Adipocyte (in vitro differentiated cells): ENCODE data around the gene TCEA2.

ENCODE experiments used
- DNase-seq: peaks from one replicate; pipeline ENCODE4 v3.0.0-alpha.2; 2015; ENCODE audit warnings: low read depth
- H3K27me3 ChIP-seq: replicated peaks from 2 replicates; pipeline ENCODE4 v1.7.0; 2013; ENCODE audit warnings: mild to moderate bottlenecking, low read length, moderate library complexity; ENCODE audit not compliant: control insufficient read depth, insufficient read depth
- H3K36me3 ChIP-seq: 2 replicates; pipeline ENCODE4 v1.7.0; 2013; ENCODE audit warnings: low read length, mild to moderate bottlenecking, moderate library complexity; ENCODE audit not compliant: control insufficient read depth, insufficient read depth, severe bottlenecking
- H3K4me1 ChIP-seq: 2 replicates; pipeline ENCODE4 v1.7.0; 2013; ENCODE audit warnings: mild to moderate bottlenecking, low read length, moderate library complexity; ENCODE audit not compliant: control insufficient read depth, insufficient read depth
- H3K4me3 ChIP-seq: 2 replicates; pipeline ENCODE4 v1.7.0; 2013; ENCODE audit warnings: mild to moderate bottlenecking, low read length, moderate library complexity
- H3K9ac ChIP-seq: 2 replicates; pipeline ENCODE4 v1.7.0; 2013; ENCODE audit warnings: mild to moderate bottlenecking, low read length, moderate library complexity
- H3K9me3 ChIP-seq: 2 replicates; pipeline ENCODE4 v1.7.0; 2013; ENCODE audit warnings: mild to moderate bottlenecking, low read length, moderate library complexity; ENCODE audit not compliant: control insufficient read depth

The TCEA2 gene

GRCh38 chr20:64095927-64096326 is 32.9 kb downstream of the TCEA2 start:
- Histone ChIP-seq H3K9ac (no peak overlapping the region), H3K4me3 (no peak overlapping the region), H3K9me3 (no peaks in the 10 kb centered on the region), H3K36me3 (no peaks in the 10 kb centered on the region), H3K27me3 (peaks cover 25% of the 10 kb centered on the region), H3K4me1 (no peaks in the 10 kb centered on the region)
- DNase-seq, result no peak

GRCh38 chr20:64096535-64096934 is 33.5 kb downstream of the TCEA2 start:
- H3K4me1 ChIP-seq, result no peaks in the 10 kb centered on the region
- H3K9me3 ChIP-seq, result no peaks in the 10 kb centered on the region
- DNase-seq, result no peak
- no peaks in the 10 kb centered on the region for H3K36me3 ChIP-seq
- H3K4me3 ChIP-seq, result no peak overlapping the region
- H3K9ac ChIP-seq, result no peak overlapping the region
- peaks cover 31% of the 10 kb centered on the region for H3K27me3 ChIP-seq

GRCh38 chr20:64098471-64099013 is 35.5 kb downstream of the TCEA2 start:
- H3K9ac ChIP-seq, result no peak overlapping the region
- H3K36me3 ChIP-seq, result no peaks in the 10 kb centered on the region
- H3K9me3 ChIP-seq, result no peaks in the 10 kb centered on the region
- peaks cover 40% of the 10 kb centered on the region for H3K27me3 ChIP-seq
- H3K4me3 ChIP-seq, result no peak overlapping the region
- H3K4me1 ChIP-seq, result no peaks in the 10 kb centered on the region
- DNase-seq, result no peak

GRCh38 chr20:64099086-64099786 is 36.2 kb downstream of the TCEA2 start:
- H3K27me3 ChIP-seq, result peaks cover 45% of the 10 kb centered on the region
- no peak overlapping the region for H3K9ac ChIP-seq
- no peak overlapping the region for H3K4me3 ChIP-seq
- no peaks in the 10 kb centered on the region for H3K9me3 ChIP-seq
- H3K36me3 ChIP-seq, result no peaks in the 10 kb centered on the region
- no peak for DNase-seq
- no peaks in the 10 kb centered on the region for H3K4me1 ChIP-seq

DNA sequence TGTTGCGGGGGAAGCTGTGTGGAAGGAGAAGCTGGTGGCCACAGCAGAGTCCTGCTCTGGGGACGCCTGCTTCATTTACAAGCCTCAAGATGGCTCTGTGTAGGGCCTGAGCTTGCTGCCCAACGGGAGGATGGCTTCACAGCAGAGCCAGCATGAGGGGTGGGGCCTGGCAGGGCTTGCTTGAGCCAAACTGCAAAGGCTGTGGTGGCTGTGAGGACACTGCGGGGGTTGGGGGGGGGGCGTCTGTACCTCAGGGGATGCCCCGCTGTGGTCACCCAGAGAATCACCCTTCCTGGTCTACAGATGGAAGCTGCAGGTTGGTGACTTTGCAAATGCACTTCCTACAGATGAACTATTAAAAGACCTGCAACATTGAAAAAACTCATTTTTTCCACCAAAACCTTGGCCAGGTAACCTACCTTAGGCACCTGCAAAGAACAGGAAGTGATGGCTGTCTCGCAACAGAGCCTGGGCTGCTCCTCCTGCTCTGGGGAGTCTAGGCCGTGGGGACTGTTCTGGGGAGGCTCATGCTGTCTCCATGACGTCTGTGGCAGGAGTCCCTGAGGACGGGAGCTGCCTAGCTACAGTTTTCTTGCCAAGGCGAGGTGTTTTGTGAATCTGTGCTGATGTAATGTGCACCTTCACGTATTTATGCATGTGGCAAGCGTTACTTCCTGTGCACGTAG is 37.0 kb downstream of the TCEA2 start:
- no peak overlapping the region for H3K4me3 ChIP-seq
- H3K27me3 ChIP-seq, result peaks cover 49% of the 10 kb centered on the region

GRCh38 chr20:64100566-64100888 is 37.5 kb downstream of the TCEA2 start:
- no peaks in the 10 kb centered on the region for H3K9me3 ChIP-seq
- no peaks in the 10 kb centered on the region for H3K4me1 ChIP-seq
- H3K27me3 ChIP-seq, result peaks cover 47% of the 10 kb centered on the region
- H3K4me3 ChIP-seq, result no peak overlapping the region
- H3K36me3 ChIP-seq, result no peaks in the 10 kb centered on the region
- H3K9ac ChIP-seq, result no peak overlapping the region
- DNase-seq, result no peak

More for the DNA sequence above, 37.0 kb downstream of the TCEA2 start:
- Histone ChIP-seq H3K4me1 (no peaks in the 10 kb centered on the region), H3K9me3 (no peaks in the 10 kb centered on the region), H3K36me3 (no peaks in the 10 kb centered on the region), H3K9ac (no peak overlapping the region)
- DNase-seq, result no peak

- H3K9me3 ChIP-seq, result no peaks in the 10 kb centered on the region
- no peak overlapping the region for H3K9ac ChIP-seq
- H3K36me3 ChIP-seq, result no peaks in the 10 kb centered on the region
- no peaks in the 10 kb centered on the region for H3K4me1 ChIP-seq
- DNase-seq, result no peak
- no peak overlapping the region for H3K4me3 ChIP-seq
- peaks cover 43% of the 10 kb centered on the region for H3K27me3 ChIP-seq
Observed at GRCh38 chr20:64100946-64101688, 38.1 kb downstream of the TCEA2 start.

- H3K4me3 ChIP-seq, result no peak overlapping the region
- H3K4me1 ChIP-seq, result no peaks in the 10 kb centered on the region
- H3K9ac ChIP-seq, result no peak overlapping the region
- H3K9me3 ChIP-seq, result no peaks in the 10 kb centered on the region
- H3K27me3 ChIP-seq, result peaks cover 51% of the 10 kb centered on the region
- no peaks in the 10 kb centered on the region for H3K36me3 ChIP-seq
- peak; percentile 43 for DNase-seq
Observed at GRCh38 chr20:64101731-64102621, 39.0 kb downstream of the TCEA2 start.

DNA sequence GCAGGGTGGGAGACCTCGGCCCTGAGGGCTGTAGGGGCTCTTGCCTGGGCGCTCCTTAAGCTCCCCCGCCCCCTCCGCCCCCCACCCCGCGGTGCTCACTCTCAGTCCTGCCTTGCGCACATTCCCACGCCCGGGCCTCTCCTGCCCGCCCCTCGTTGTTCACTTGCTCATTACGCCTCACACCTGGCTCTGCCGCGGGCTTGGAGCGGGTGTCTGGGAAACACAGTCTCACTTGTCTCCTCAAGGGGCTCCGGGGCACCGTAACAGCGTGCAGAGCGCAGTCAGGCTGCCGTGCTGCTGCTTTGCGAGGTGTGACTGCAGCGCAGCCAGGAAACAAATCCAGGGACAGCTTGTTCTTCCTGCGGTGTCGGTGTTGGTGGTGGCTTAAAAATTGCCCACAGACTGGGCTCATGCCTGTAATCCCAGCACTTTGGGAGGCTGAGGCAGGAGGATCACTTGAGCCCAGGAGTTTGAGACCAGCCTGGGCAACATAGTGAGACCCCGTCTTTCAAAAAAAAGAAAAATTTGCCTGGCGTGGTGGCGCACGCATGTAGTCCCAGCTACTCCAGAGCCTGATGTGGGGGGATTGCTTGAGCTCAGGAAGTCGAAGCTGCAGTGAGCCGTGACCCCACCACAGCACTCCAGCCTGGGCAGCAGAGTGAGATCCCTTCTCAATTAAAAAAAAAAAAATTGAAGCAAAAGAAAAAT is 39.8 kb downstream of the TCEA2 start:
- Histone ChIP-seq H3K4me1 (no peaks in the 10 kb centered on the region), H3K27me3 (peaks cover 60% of the 10 kb centered on the region), H3K9ac (no peak overlapping the region), H3K4me3 (no peak overlapping the region), H3K36me3 (no peaks in the 10 kb centered on the region), H3K9me3 (no peaks in the 10 kb centered on the region)
- no peak for DNase-seq

DNA sequence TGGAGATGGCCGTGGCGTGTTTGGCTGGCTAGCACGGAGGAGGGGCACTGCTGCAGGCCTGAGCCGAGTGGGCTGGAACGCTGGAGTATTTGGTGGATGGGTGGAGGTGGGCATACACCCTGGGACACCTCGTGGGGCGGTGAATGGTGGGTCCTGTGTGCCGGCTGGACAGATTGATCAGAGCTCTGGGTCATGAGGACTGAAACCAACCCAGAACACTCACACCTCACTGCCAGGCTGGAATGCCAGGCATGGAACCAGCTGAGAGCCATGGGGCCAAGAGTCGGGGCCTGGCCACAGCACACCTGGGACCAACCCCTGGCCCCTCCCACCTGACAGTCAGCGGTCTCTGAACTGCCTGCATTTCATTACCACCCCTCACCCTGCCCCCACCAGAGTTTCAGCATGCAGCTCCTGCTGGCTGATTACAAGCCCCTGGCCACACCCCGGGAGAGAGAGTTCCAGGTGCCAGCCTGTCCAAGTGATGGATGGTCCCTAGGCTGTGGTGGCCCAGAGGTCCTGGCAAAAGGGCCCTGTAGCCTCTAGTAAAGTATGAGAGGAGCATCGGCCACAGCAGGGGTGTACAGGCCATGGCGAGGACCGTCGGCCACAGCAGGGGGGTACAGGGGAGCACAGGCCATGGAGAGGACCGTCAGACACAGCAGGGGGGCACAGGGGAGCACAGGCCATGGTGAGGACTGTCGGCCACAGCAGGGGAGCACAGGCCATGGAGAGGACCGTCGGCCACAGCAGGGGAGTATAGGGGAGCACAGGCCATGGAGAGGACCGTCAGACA is 41.1 kb downstream of the TCEA2 start:
- no peak for DNase-seq
- Histone ChIP-seq H3K36me3 (no peaks in the 10 kb centered on the region), H3K9me3 (no peaks in the 10 kb centered on the region), H3K27me3 (peaks cover 71% of the 10 kb centered on the region), H3K4me3 (no peak overlapping the region), H3K9ac (no peak overlapping the region), H3K4me1 (no peaks in the 10 kb centered on the region)
